ENCODE data around the gene EFHC2. TPM values are rescaled to one million over a fixed set of nuclear protein-coding genes. Genes with fewer than 3 reads are reported as not detected.

Gene EFHC2
- total RNA-seq, 4 donors from 2014 or later = 3.4 to 6.9 (median 4.6) TPM

- TF ChIP-seq POLR2A (IDR thresholded peaks at IDR 0.05) (no peak), CTCF (IDR thresholded peaks at IDR 0.05) (no peak)
- WGBS, 2 donors = 73 to 99% methylated on average over 26 to 27 of the region's 27 CpGs
- DNase-seq (ENCODE audit: low spot score in 2 of 2) = no peak
Observed at GRCh38 chrX:44310227-44310626, 33.2 kb downstream of the EFHC2 start.

GRCh38 chrX:44308869-44309268, 34.6 kb downstream of the EFHC2 start:
- WGBS, 2 donors = 86 to 89% methylated on average over 2 of the region's 2 CpGs
- TF ChIP-seq POLR2A (IDR thresholded peaks at IDR 0.05) = no peak
- TF ChIP-seq CTCF (IDR thresholded peaks at IDR 0.05) = no peak
- no peak for DNase-seq (ENCODE audit: low spot score in 2 of 2)
- intact Hi-C loops (cut with DNase I; ENCODE audit: low total_unique reads) = no loop called here
- no peak overlapping the region for H3K4me3 ChIP-seq (ENCODE audit: low read depth, poor library complexity, severe bottlenecking)

More at GRCh38 chrX:44310227-44310626, 33.2 kb downstream of the EFHC2 start:
- intact Hi-C loops (cut with DNase I; ENCODE audit: low total_unique reads) = no loop called here
- H3K4me3 ChIP-seq (ENCODE audit: low read depth, poor library complexity, severe bottlenecking) = no peak overlapping the region

- H3K4me3 ChIP-seq (ENCODE audit: low read depth, poor library complexity, severe bottlenecking) = no peak overlapping the region
- intact Hi-C loops (cut with DNase I; ENCODE audit: low total_unique reads) = no loop called here
- WGBS, 2 donors = 58 to 59% methylated on average over 5 of the region's 5 CpGs
- TF ChIP-seq CTCF (IDR thresholded peaks at IDR 0.05) = no peak
- TF ChIP-seq POLR2A (IDR thresholded peaks at IDR 0.05) = no peak
- peak in 1 of 2 donors; percentile 24 for DNase-seq (ENCODE audit: low spot score in 2 of 2)
Observed at GRCh38 chrX:44306356-44306755, 37.1 kb downstream of the EFHC2 start.

GRCh38 chrX:44305921-44306320, 37.6 kb downstream of the EFHC2 start:
- TF ChIP-seq CTCF (IDR thresholded peaks at IDR 0.05) = no peak
- TF ChIP-seq POLR2A (IDR thresholded peaks at IDR 0.05) = no peak
- intact Hi-C loops (cut with DNase I; ENCODE audit: low total_unique reads) = no loop called here
- no peak for DNase-seq (ENCODE audit: low spot score in 2 of 2)
- 62% methylated on average over 4 of the region's 4 CpGs for WGBS, 2 donors
- no peak overlapping the region for H3K4me3 ChIP-seq (ENCODE audit: low read depth, poor library complexity, severe bottlenecking)

GRCh38 chrX:44303119-44303518, 40.4 kb downstream of the EFHC2 start:
- intact Hi-C loops (cut with DNase I; ENCODE audit: low total_unique reads) = no loop called here
- TF ChIP-seq CTCF (IDR thresholded peaks at IDR 0.05) (no peak), POLR2A (IDR thresholded peaks at IDR 0.05) (no peak)
- H3K4me3 ChIP-seq (ENCODE audit: low read depth, poor library complexity, severe bottlenecking) = no peak overlapping the region
- no peak for DNase-seq (ENCODE audit: low spot score in 2 of 2)
- 93 to 94% methylated on average over 2 of the region's 2 CpGs for WGBS, 2 donors

- TF ChIP-seq CTCF (IDR thresholded peaks at IDR 0.05) = no peak
- no peak for TF ChIP-seq POLR2A (IDR thresholded peaks at IDR 0.05)
- intact Hi-C loops (cut with DNase I; ENCODE audit: low total_unique reads) = no loop called here
- WGBS, 2 donors = 68 to 82% methylated on average over 4 of the region's 4 CpGs
- H3K4me3 ChIP-seq (ENCODE audit: low read depth, poor library complexity, severe bottlenecking) = no peak overlapping the region
- DNase-seq (ENCODE audit: low spot score in 2 of 2) = no peak
Observed at GRCh38 chrX:44299177-44299576, 44.3 kb downstream of the EFHC2 start.

All from lower leg skin (tissue), 4 donors.